ENCODE measurements around the gene SERPINA3.

DNA sequence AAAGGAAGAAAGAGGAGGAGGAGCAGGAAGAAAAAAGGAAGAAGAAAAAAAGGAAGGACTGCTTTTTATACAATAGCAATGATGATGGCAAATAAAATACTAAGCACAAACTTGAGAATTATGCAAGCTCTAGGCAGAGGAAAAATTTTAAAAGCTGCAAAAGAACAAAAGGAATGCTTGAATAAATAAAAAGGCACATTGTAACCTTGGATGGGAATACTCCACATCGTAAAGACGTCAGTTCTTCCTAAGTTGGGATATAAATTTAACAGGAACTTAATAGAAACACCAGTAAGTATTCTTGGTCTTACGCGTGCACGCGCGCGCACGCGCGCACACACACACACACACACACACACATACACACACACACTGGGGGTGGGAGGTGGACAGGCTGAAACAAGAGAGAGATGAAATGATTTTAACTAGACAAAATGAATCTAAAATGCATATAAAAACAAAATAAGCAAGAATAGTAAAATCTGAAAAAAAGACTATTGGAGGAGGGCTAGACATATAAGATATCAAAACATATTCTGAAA is 43.0 kb downstream of the SERPINA3 start:
- TF ChIP-seq, protein P1, sequence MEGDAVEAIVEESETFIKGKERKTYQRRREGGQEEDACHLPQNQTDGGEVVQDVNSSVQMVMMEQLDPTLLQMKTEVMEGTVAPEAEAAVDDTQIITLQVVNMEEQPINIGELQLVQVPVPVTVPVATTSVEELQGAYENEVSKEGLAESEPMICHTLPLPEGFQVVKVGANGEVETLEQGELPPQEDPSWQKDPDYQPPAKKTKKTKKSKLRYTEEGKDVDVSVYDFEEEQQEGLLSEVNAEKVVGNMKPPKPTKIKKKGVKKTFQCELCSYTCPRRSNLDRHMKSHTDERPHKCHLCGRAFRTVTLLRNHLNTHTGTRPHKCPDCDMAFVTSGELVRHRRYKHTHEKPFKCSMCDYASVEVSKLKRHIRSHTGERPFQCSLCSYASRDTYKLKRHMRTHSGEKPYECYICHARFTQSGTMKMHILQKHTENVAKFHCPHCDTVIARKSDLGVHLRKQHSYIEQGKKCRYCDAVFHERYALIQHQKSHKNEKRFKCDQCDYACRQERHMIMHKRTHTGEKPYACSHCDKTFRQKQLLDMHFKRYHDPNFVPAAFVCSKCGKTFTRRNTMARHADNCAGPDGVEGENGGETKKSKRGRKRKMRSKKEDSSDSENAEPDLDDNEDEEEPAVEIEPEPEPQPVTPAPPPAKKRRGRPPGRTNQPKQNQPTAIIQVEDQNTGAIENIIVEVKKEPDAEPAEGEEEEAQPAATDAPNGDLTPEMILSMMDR (IDR thresholded peaks at IDR 0.05; ENCODE audit: low read depth, low read length, poor library complexity, severe bottlenecking) = no peak
- no peak for TF ChIP-seq EZH2phosphoT487 (IDR thresholded peaks at IDR 0.05; ENCODE audit: borderline replicate concordance, low read length)

Measured in DOHH2 (cell line).